D721Med (cell line): ENCODE measurements around the gene HOXA11.

ENCODE experiments used
- DNase-seq: peaks from one replicate; pipeline ENCODE4 v3.0.0; 2011; ENCODE audit warnings: low spot score; ENCODE audit not compliant: insufficient read length
- FAIRE-seq: peaks from 2 replicates; lab custom pipeline; 2011; peaks lifted over from hg19 to GRCh38; lab: Jason Lieb, UNC
- CTCF ChIP-seq: IDR thresholded peaks from 2 replicates; pipeline ENCODE4 v1.5.1; 2012; ENCODE audit warnings: mild to moderate bottlenecking, control low read depth; ENCODE audit not compliant: insufficient read depth; ENCODE audit errors: missing control alignments

The HOXA11 gene

GRCh38 chr7:27187475-27188385 is 2.7 kb upstream of the HOXA11 start:
- no peak for DNase-seq
- FAIRE-seq: no peak
- TF ChIP-seq CTCF: no peak

DNA sequence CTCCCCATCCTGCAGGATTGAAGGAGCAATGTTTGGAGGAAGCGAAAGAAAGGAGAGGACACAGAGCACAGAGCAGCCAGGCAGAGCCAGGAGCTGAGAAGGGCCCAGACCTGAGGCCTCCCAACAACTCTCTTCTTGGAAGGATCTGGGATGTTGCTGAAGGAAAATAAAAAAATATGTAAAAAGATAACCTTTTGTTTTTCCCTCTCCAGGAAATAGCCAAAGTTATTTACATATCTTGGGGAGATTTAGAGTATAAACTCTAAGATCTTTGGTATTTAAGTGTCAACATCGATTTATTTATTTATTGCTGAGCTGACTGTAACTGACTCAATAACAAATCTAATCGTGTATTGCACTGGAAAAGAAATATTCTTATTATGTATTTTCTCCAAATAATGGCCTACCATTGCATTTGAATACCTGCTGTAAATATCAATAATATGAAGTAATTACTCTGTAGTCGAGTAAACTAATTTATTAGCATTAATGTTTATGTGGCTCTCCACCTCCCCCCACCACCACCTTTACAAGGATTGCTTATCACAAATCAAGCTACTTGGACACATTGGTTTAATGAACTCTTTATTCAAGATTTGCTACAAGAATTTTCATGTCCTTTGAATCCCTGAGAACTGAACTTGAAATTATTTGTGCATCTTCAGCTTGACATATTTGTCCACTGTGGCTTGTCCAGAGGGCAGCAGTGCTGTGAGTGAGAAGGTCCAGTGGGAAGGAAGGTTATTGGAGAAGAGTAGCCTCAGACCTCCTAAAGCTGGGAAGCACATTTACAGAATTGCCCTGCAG is 1.8 kb upstream of the HOXA11 start:
- no peak for TF ChIP-seq CTCF
- DNase-seq (no peak), FAIRE-seq (no peak)

GRCh38 chr7:27185854-27186667 is 1.0 kb upstream of the HOXA11 start:
- DNase-seq: no peak
- TF ChIP-seq CTCF: no peak
- FAIRE-seq: no peak

DNA sequence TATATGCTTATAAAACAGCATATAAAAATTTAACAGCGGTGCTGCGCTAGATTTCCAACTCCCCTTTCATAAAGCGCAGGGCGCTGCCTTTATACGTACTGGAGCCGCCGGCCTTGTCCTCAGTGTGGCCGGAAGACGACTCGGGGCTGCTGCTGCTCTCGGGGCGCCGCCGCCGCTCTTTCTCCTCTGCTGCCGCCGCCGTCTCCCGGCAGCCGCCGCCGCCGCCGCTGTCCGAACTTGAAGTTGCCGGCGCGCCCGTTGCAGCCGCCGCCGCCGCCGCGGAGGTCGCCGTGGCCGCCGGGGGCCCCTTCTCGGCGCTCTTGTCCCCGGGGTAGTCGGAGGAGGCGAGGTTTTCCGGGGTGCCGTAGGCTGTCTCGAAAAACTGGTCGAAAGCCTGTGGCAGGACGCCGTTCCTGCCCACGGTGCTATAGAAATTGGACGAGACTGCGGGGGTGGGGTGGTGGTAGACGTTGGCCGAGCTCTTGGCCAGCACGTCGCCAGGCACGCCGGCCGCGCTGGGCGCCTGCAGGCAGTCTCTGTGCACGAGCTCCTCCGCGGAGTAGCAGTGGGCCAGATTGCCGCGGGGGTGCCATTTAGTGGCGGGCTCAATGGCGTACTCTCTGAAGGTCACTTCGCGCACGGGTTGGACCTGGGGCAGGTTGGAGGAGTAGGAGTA is 557 bp downstream of the HOXA11 start:
- FAIRE-seq: no peak
- DNase-seq: no peak
- no peak for TF ChIP-seq CTCF

- TF ChIP-seq CTCF: no peak
- DNase-seq: no peak
- no peak for FAIRE-seq
Measured at GRCh38 chr7:27183682-27184336, 1.2 kb downstream of the HOXA11 start.

DNA sequence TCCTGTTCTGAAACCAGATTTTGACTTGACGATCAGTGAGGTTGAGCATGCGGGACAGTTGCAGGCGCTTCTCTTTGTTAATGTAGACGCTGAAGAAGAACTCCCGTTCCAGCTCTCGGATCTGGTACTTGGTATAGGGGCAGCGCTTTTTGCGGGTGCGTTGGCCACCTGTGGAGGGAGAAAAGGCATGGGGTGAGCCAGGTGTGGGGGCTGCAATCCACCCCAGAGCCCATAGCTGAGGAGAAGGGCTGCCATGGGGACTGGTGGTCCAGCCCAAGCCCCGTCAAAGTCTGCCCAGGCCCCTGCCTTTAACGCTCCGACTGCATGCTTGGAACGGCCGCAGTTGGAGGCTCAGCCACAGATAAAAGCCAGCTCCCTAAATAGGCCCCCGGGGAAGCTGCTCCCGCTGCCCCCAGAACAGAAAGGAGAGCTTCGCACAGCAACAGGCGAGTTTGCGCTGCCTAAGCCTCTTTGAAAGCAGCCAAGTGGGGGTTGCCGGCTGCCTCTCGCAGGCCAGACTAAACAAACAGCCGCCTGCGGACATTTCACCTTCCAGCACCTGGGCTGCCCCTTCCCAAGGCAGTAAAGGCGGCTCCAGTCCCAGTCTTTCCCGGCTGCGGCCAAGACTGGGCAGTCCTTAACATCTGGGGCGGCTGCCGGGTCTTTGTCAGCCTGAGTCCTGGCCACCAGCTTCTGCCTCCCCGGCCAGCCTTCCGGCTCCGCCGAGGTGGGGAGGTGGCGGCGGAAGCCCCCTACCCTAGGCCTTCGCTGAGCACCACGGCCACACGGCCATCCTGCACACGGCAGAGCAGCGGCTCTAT is 2.0 kb downstream of the HOXA11 start:
- DNase-seq: no peak
- no peak for FAIRE-seq
- TF ChIP-seq CTCF: no peak
